Measurements from ENCODE around the gene TLCD5. TPM values are rescaled to one million over a fixed set of nuclear protein-coding genes. Genes with fewer than 3 reads are reported as not detected.

Gene TLCD5
- total RNA-seq, 2 experiments from 2014 or later = 1.4 to 4.0 TPM

Other genes starting within 250 kb of the TLCD5 start
- not detected for gene TRIM29, start 187.2 kb upstream of the TLCD5 start, total RNA-seq
- 10 to 100 TPM in 1 of 2 experiments, 1 to 10 TPM in 1; 6.5 to 10.5 TPM for gene OAF, start 114.3 kb upstream of the TLCD5 start, total RNA-seq
- not detected for gene POU2F3, start 85.2 kb upstream of the TLCD5 start, total RNA-seq
- 10 to 100 TPM; 44.6 to 61.1 TPM for gene ARHGEF12, start 11.1 kb downstream of the TLCD5 start, total RNA-seq
- under 1 TPM in 1 of 2 experiments, not detected in 1; 0.21 TPM for gene GRIK4, start 186.4 kb downstream of the TLCD5 start, total RNA-seq